Left ventricle myocardium inferior (tissue), 1 donor: ENCODE measurements around the gene PTPRN2. TPM values are rescaled to one million over a fixed set of nuclear protein-coding genes. Genes with fewer than 3 reads are reported as not detected.

ENCODE experiments used
- DNase-seq: peaks from one replicate; pipeline ENCODE4 v3.0.0-alpha.2; 2020
- H3K27ac ChIP-seq: fragments of 200-600 bp; replicated peaks from 2 replicates; pipeline ENCODE4 v1.8.0; 2021
- H3K27me3 ChIP-seq: fragments of 200-600 bp; 2 replicates; pipeline ENCODE4 v1.8.0; 2021; ENCODE audit warnings: low read depth
- H3K36me3 ChIP-seq: fragments of 200-600 bp; 2 replicates; pipeline ENCODE4 v1.8.0; 2021
- H3K4me1 ChIP-seq: fragments of 200-600 bp; 2 replicates; pipeline ENCODE4 v1.8.0; 2021
- H3K4me3 ChIP-seq: fragments of 200-600 bp; 2 replicates; pipeline ENCODE4 v1.8.0; 2021; ENCODE audit warnings: mild to moderate bottlenecking, moderate library complexity
- H3K9me3 ChIP-seq: fragments of 200-600 bp; replicated peaks from 2 replicates; pipeline ENCODE4 v1.8.0; 2021
- intact Hi-C: fragments of 100-400 bp; cut with micrococcal nuclease; formaldehyde crosslinking; loops from one replicate; pipeline ENCODE4 v1.11.0; 2022
- total RNA-seq: library from RNA; stranded (reverse); fragmentation: NEBNext Ultra II Directional; extraction: Animal tissue kit (Norgen Biotek cat#: 25700); gene quantifications from one replicate; pipeline ENCODE4 v1.2.1, GENCODE V29; 2021
- TF ChIP-seq, protein P1 (sequence below): fragments of 200-600 bp; IDR thresholded peaks from 2 replicates; pipeline ENCODE4 v1.8.0; 2021; ENCODE audit warnings: antibody characterized with exemption, mild to moderate bottlenecking, borderline replicate concordance
- donor health status: DM: no; HTN: yes; CAD: no; lungs with severe emphysema.

Gene PTPRN2
- total RNA-seq, 1 donor from 2014 or later: 1.3 TPM

- H3K27me3 ChIP-seq: peaks cover 82% of the 10 kb centered on the region
- TF ChIP-seq, protein P1, sequence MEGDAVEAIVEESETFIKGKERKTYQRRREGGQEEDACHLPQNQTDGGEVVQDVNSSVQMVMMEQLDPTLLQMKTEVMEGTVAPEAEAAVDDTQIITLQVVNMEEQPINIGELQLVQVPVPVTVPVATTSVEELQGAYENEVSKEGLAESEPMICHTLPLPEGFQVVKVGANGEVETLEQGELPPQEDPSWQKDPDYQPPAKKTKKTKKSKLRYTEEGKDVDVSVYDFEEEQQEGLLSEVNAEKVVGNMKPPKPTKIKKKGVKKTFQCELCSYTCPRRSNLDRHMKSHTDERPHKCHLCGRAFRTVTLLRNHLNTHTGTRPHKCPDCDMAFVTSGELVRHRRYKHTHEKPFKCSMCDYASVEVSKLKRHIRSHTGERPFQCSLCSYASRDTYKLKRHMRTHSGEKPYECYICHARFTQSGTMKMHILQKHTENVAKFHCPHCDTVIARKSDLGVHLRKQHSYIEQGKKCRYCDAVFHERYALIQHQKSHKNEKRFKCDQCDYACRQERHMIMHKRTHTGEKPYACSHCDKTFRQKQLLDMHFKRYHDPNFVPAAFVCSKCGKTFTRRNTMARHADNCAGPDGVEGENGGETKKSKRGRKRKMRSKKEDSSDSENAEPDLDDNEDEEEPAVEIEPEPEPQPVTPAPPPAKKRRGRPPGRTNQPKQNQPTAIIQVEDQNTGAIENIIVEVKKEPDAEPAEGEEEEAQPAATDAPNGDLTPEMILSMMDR: no peak
These were observed 99.2 kb downstream of the PTPRN2 start for GRCh38 chr7:158488181-158488971.

DNA sequence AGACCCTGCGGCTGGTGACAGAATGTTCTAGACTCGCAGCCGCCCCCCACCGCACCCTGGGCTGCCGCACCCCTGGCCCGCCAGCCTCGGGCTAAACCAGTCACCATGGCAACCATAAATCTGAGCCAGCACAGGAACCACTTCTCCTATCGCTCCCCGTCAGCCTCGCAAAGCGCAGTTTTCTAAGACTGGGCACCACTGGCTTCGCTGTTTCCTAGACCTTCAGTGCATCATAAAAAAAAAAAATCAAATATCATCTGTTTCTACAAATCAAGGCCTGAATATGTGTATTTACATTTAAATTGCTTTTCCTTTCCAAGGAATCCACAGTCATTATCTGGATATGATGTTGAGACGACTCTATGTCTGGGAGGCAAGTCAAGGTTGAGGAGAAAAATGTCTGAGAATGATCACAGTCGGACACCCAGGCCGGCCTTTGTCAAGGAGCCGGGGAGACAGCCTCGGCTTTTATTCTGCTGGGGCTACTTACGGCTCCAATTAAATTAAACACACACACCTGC lies 99.9 kb downstream of the PTPRN2 start:
- no peaks in the 10 kb centered on the region for H3K36me3 ChIP-seq
- intact Hi-C loops: no loop called here
- no peaks in the 10 kb centered on the region for H3K4me1 ChIP-seq
- H3K27me3 ChIP-seq: peaks cover 78% of the 10 kb centered on the region
- no peak overlapping the region for H3K27ac ChIP-seq
- no peak overlapping the region for H3K4me3 ChIP-seq
- TF ChIP-seq, protein P1: no peak
- DNase-seq: no peak
- H3K9me3 ChIP-seq: no peaks in the 10 kb centered on the region

More at GRCh38 chr7:158488181-158488971, 99.2 kb downstream of the PTPRN2 start:
- Histone ChIP-seq H3K4me3 (no peak overlapping the region), H3K36me3 (no peaks in the 10 kb centered on the region), H3K4me1 (no peaks in the 10 kb centered on the region), H3K27ac (no peak overlapping the region), H3K9me3 (no peaks in the 10 kb centered on the region)
- intact Hi-C loops: no loop called here
- DNase-seq: no peak

GRCh38 chr7:158486919-158487318 lies 100.7 kb downstream of the PTPRN2 start:
- no peak overlapping the region for H3K27ac ChIP-seq
- H3K9me3 ChIP-seq: no peaks in the 10 kb centered on the region
- peaks cover 73% of the 10 kb centered on the region for H3K27me3 ChIP-seq
- H3K4me1 ChIP-seq: no peaks in the 10 kb centered on the region
- intact Hi-C loops: no loop called here
- TF ChIP-seq, protein P1: no peak
- H3K36me3 ChIP-seq: no peaks in the 10 kb centered on the region
- H3K4me3 ChIP-seq: no peak overlapping the region
- DNase-seq: no peak

DNA sequence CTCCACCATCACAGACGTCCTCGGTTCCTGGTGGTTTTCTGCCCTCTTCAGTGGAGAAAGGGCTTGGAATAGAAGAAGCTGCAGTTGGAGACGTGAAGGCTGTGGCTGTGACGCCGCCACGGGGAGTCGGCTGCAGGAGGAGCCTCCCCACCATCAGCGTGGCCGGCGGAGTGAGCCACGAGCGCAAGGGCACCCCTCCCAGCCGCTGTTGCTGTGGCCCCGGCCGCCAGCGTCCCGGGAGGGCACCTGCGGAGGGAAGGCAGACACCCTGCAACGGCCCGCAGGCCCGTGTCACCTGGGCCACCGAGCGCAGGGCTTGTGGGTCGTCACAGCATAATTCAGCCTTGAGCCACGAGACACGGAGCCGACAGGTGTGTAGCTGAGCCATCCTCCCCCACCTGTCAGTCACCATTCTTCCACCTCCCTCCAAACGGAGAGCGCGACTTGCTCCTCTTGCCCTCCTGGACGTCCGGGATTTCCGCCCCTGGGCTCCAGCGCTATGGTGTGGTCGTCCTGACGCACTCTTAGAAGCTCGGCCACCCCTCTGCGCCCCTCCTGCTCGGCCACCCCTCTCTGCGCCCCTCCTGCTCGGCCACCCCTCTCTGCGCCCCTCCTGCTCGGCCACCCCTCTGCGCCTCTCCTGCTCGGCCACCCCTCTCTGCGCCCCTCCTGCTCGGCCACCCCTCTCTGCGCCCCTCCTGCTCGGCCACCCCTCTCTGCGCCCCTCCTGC lies 102.7 kb downstream of the PTPRN2 start:
- Histone ChIP-seq H3K9me3 (peaks cover 10% of the 10 kb centered on the region), H3K27me3 (peaks cover 56% of the 10 kb centered on the region), H3K36me3 (no peaks in the 10 kb centered on the region), H3K4me3 (no peak overlapping the region), H3K4me1 (no peaks in the 10 kb centered on the region), H3K27ac (no peak overlapping the region)
- TF ChIP-seq, protein P1: no peak
- DNase-seq: no peak
- intact Hi-C loops: no loop called here

GRCh38 chr7:158482480-158482879 lies 105.1 kb downstream of the PTPRN2 start:
- intact Hi-C loops: no loop called here

More at GRCh38 chr7:158482480-158482879, 105.1 kb downstream of the PTPRN2 start:
- no peak overlapping the region for H3K4me3 ChIP-seq
- H3K27me3 ChIP-seq: peaks cover 56% of the 10 kb centered on the region
- DNase-seq: no peak
- H3K27ac ChIP-seq: no peak overlapping the region
- H3K9me3 ChIP-seq: peaks cover 10% of the 10 kb centered on the region
- TF ChIP-seq, protein P1: no peak
- H3K36me3 ChIP-seq: no peaks in the 10 kb centered on the region
- no peaks in the 10 kb centered on the region for H3K4me1 ChIP-seq
